ENCODE results near the gene PSG1. TPM values are rescaled to one million over a fixed set of nuclear protein-coding genes. Genes with fewer than 3 reads are reported as not detected.
"Not testable (repeated sequence)": the region's sequence is repeated elsewhere in the genome, so short reads cannot be mapped to it uniquely, and the experiment has no call there.

Gene PSG1
- total and polyA plus RNA-seq, 3 donors from 2014 or later: not detected

GRCh38 chr19:42882730-42883129 is 3.2 kb upstream of the PSG1 start:
- H3K27me3 ChIP-seq; DNase-seq; H3K9me3 ChIP-seq; H3K4me1 ChIP-seq; intact Hi-C loops (cut with DNase I; ENCODE audit: low total_unique reads); H3K4me3 ChIP-seq; H3K36me3 ChIP-seq (ENCODE audit: low read depth, missing control alignments); H3K27ac ChIP-seq: not testable (repeated sequence)
- WGBS, 2 donors: 56 to 78% methylated on average over 2 of the region's 2 CpGs

DNA sequence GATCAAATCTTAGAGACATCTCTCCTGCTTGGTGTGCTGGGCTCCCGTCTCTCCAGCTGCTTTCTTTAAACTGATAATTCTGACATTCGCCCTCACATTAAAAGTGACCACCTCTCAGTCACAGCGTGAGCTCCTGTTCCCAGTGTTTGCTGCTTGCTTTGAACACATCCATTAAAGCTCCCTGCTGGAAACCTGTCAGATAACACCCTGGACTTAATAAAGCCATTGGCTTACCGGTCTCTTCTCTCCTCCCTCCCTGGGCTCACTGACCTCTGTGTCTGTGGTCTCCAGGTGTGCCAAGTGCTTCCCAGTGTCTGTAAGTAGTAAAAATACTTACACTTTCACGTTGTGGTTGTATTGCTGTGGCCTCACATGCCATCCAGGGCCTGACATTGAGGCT is 2.5 kb upstream of the PSG1 start:
- H3K27ac ChIP-seq; H3K27me3 ChIP-seq; DNase-seq; intact Hi-C loops (cut with DNase I; ENCODE audit: low total_unique reads); H3K36me3 ChIP-seq (ENCODE audit: low read depth, missing control alignments); H3K9me3 ChIP-seq; H3K4me1 ChIP-seq; H3K4me3 ChIP-seq: not testable (repeated sequence)
- WGBS, 2 donors: 66 to 69% methylated on average over 5 of the region's 5 CpGs

DNA sequence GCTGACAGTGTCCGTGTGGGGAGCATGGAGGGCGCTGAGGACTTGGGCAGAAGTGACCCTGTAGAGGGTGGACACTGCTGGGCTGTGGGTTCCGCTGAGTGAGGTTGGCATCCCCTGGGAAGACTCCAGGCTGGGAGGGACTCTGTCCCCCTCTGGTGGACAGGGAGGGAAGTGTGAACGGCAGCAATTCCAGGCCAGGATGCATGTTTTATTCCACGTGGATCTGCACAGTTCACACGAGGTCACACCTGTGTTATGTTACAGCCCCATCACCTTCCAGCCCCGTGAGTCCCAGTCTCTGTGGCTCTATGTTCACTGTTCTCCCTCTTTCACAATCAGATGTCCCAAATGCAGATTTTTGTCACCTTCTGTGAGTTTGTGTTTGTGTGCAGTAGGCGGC is 1.8 kb upstream of the PSG1 start:
- H3K27me3 ChIP-seq; intact Hi-C loops (cut with DNase I; ENCODE audit: low total_unique reads); H3K9me3 ChIP-seq; H3K4me3 ChIP-seq; H3K27ac ChIP-seq; DNase-seq; H3K36me3 ChIP-seq (ENCODE audit: low read depth, missing control alignments); H3K4me1 ChIP-seq: not testable (repeated sequence)
- WGBS, 2 donors: 58 to 59% methylated on average over 7 to 8 of the region's 8 CpGs

DNA sequence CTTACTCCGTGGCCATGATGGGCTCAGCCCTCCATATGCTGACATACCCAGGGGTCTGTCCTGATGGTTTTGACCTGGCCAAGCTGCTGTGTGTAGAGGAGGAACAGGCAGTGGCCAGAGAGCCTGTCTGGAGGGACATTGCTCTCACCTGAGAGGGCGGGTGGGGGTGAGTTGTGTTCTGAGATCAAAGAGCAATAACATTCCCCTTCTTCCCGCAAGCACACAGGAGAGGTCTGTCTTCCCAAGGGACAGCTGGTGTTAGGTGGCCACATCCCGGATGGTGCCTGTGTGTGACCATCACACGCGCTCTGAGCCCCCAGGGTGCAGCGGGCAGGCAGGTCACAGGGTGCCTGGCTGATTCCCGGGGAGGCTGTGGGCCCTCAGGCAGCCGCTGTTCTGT is 1.1 kb upstream of the PSG1 start:
- intact Hi-C loops (cut with DNase I; ENCODE audit: low total_unique reads); H3K4me1 ChIP-seq; DNase-seq; H3K9me3 ChIP-seq; H3K4me3 ChIP-seq; H3K36me3 ChIP-seq (ENCODE audit: low read depth, missing control alignments); H3K27ac ChIP-seq; H3K27me3 ChIP-seq: not testable (repeated sequence)
- 80 to 95% methylated on average over 8 to 9 of the region's 9 CpGs for WGBS, 2 donors

- DNase-seq; intact Hi-C loops (cut with DNase I; ENCODE audit: low total_unique reads); H3K4me3 ChIP-seq: not testable (repeated sequence)
Measured at GRCh38 chr19:42876596-42876995, 2.9 kb downstream of the PSG1 start.

GRCh38 chr19:42875881-42876280 is 3.6 kb downstream of the PSG1 start:
- H3K27ac ChIP-seq; intact Hi-C loops (cut with DNase I; ENCODE audit: low total_unique reads); DNase-seq; H3K4me1 ChIP-seq; H3K27me3 ChIP-seq; H3K4me3 ChIP-seq; H3K9me3 ChIP-seq; H3K36me3 ChIP-seq (ENCODE audit: low read depth, missing control alignments): not testable (repeated sequence)
- 53 to 56% methylated on average over 1 of the region's 1 CpG for whole genome bisulfite sequencing, 2 donors

More at GRCh38 chr19:42876596-42876995, 2.9 kb downstream of the PSG1 start:
- not testable (repeated sequence) for H3K27me3 ChIP-seq; H3K9me3 ChIP-seq; H3K36me3 ChIP-seq (ENCODE audit: low read depth, missing control alignments); H3K4me1 ChIP-seq; H3K27ac ChIP-seq

GRCh38 chr19:42874901-42875813 is 4.4 kb downstream of the PSG1 start:
- H3K27me3 ChIP-seq; H3K4me3 ChIP-seq; DNase-seq; intact Hi-C loops (cut with DNase I; ENCODE audit: low total_unique reads); H3K4me1 ChIP-seq; H3K9me3 ChIP-seq; H3K27ac ChIP-seq; H3K36me3 ChIP-seq (ENCODE audit: low read depth, missing control alignments): not testable (repeated sequence)
- 68 to 75% methylated on average over 4 of the region's 4 CpGs for WGBS, 2 donors

DNA sequence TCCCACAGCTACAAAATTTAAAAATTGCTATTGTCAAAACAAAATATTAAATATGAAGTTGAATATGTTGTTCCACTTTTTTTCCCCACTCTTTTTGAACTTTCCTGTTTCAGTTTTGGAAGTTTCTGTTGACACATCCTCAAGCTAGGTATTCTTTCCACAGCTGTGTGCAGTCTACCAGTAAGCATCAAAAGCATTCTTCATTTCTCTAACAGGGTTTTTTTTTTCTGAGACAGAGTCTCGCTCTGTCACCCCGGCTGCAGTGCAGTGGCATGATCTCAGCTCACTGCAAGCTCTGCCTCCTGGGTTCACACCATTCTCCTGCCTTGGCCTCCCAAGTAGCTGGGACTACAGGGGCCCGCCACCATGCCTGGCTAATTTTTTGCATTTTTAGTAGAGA is 5.4 kb downstream of the PSG1 start:
- H3K9me3 ChIP-seq; intact Hi-C loops (cut with DNase I; ENCODE audit: low total_unique reads); H3K27me3 ChIP-seq; H3K4me3 ChIP-seq; H3K36me3 ChIP-seq (ENCODE audit: low read depth, missing control alignments); DNase-seq; H3K27ac ChIP-seq; H3K4me1 ChIP-seq: not testable (repeated sequence)
- WGBS, 2 donors: 59 to 91% methylated on average over 3 of the region's 3 CpGs

- no peak for DNase-seq
- 60 to 66% methylated on average over 3 of the region's 3 CpGs for WGBS, 2 donors
- intact Hi-C loops (cut with DNase I; ENCODE audit: low total_unique reads): no loop called here
- Histone ChIP-seq H3K9me3 (no peaks in the 10 kb centered on the region), H3K27me3 (no peaks in the 10 kb centered on the region), H3K36me3 (ENCODE audit: low read depth, missing control alignments) (no peaks in the 10 kb centered on the region), H3K27ac (no peak overlapping the region), H3K4me1 (no peaks in the 10 kb centered on the region), H3K4me3 (no peak overlapping the region)
- no peak for TF ChIP-seq CTCF (IDR thresholded peaks at IDR 0.05)
- TF ChIP-seq POLR2A (IDR thresholded peaks at IDR 0.05): no peak
Measured at GRCh38 chr19:42872608-42873007, 6.9 kb downstream of the PSG1 start.
